Muscle of leg (tissue), 11 donors: Measurements from ENCODE around the gene HOXD12. TPM values are rescaled to one million over a fixed set of nuclear protein-coding genes. Genes with fewer than 3 reads are reported as not detected.

Source experiments
- DNase-seq: peaks from one replicate; pipeline ENCODE4 v3.0.0; 2013
- H3K27ac ChIP-seq: one replicate; pipeline ENCODE4 v1.5.1; 2013; ENCODE audit warnings: mild to moderate bottlenecking, low read length, control low read depth
- H3K27me3 ChIP-seq: one replicate; pipeline ENCODE4 v1.6.1; 2013; ENCODE audit warnings: low read length; ENCODE audit not compliant: control insufficient read depth, insufficient read depth
- H3K36me3 ChIP-seq: one replicate; pipeline ENCODE4 v1.6.1; 2013; ENCODE audit warnings: low read length; ENCODE audit not compliant: control insufficient read depth, insufficient read depth
- H3K4me1 ChIP-seq: one replicate; pipeline ENCODE4 v1.6.1; 2013; ENCODE audit warnings: low read length; ENCODE audit not compliant: control insufficient read depth, insufficient read depth
- H3K4me3 ChIP-seq: one replicate; pipeline ENCODE4 v1.5.1; 2013; ENCODE audit warnings: low read length, control low read depth
- H3K9me3 ChIP-seq: replicated peaks from 2 replicates; pipeline ENCODE4 v1.6.1; 2013; ENCODE audit warnings: low read depth, low read length; ENCODE audit not compliant: control insufficient read depth
- WGBS: methylation state at CpG from one replicate; pipeline ENCODE4 v1.1.5; 2013; ENCODE audit warnings: missing lambda C conversion rate; ENCODE audit not compliant: insufficient coverage; 5-methylcytosine and 5-hydroxymethylcytosine counted together
- polyA plus RNA-seq, 8 donors: library from polyadenylated mRNA; unstranded; fragments of 120-200 nt; gene quantifications; one replicate each; pipeline versions ENCODE4 v1.2.1 to v1.2.3, GENCODE V29; 2013; ENCODE audit warnings: inconsistent platforms in 1 of 8, low replicate concordance in 1 of 8; ENCODE audit not compliant: insufficient read length in 8 of 8, insufficient read depth in 1 of 8
- total RNA-seq: library from RNA; stranded (reverse); fragments of 120-200 nt; gene quantifications from one replicate; pipeline ENCODE4 v1.2.4, GENCODE V29; 2013

HOXD12 gene
- total and polyA plus RNA-seq, 9 donors = 0.15 TPM; not detected in 8

DNA sequence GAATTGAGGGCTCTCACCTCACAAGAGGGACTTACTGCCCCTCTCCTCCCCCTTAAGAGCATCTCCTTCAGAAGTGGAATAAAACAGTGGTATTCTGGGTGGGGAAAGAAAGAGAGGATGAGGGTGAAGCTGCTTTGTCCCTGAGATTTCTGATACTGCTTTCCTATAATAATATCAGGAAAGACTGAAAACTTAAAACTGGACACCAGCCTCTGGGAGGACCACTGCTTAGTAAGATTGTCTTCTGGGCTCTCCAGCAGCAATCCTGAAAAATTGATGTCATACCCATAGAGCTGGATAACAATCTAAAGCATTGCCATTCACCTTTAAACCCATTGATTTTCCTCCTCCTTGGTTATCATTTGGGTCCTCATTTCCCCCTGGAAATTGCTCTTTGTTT is 47.0 kb downstream of the HOXD12 start:
- peaks cover 5% of the 10 kb centered on the region for H3K36me3 ChIP-seq
- no peaks in the 10 kb centered on the region for H3K9me3 ChIP-seq
- no peaks in the 10 kb centered on the region for H3K4me1 ChIP-seq
- H3K27me3 ChIP-seq = peaks cover 73% of the 10 kb centered on the region
- no peak overlapping the region for H3K4me3 ChIP-seq
- H3K27ac ChIP-seq = no peak overlapping the region
- DNase-seq = no peak

DNA sequence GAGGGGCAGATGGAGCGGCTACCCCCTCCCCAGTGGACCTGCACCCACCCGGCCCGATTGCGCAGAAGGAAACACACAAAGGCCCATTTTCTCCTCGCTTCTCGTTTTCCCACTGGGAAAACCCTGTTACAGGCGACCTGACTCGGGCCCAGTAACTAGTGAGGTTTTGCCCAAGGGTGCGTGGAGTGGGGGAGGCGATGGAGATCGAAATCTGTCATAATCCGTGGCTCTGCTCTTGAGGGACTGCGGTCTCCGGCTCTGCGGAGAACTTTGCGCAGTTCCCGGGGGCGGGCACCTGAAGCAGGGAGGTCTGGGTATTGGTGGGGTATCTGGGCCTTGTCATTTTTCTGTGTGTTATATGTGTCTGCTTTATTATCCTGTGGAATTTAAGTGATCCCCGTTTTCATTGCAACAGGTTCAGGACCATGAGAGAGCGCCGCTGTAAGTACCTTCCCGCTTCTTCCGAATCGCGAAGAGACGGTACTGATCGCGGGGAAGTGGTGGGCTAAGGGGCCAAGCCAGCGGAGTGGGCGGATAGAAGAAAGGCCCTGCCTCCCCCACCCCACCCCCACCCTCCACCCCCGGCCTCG is 47.7 kb downstream of the HOXD12 start:
- Histone ChIP-seq H3K27ac (no peak overlapping the region), H3K4me3 (no peak overlapping the region), H3K27me3 (peaks cover 79% of the 10 kb centered on the region), H3K36me3 (peaks cover 5% of the 10 kb centered on the region), H3K9me3 (no peaks in the 10 kb centered on the region), H3K4me1 (no peaks in the 10 kb centered on the region)
- no peak for DNase-seq
- WGBS = 72% methylated on average over 12 of the region's 32 CpGs

DNA sequence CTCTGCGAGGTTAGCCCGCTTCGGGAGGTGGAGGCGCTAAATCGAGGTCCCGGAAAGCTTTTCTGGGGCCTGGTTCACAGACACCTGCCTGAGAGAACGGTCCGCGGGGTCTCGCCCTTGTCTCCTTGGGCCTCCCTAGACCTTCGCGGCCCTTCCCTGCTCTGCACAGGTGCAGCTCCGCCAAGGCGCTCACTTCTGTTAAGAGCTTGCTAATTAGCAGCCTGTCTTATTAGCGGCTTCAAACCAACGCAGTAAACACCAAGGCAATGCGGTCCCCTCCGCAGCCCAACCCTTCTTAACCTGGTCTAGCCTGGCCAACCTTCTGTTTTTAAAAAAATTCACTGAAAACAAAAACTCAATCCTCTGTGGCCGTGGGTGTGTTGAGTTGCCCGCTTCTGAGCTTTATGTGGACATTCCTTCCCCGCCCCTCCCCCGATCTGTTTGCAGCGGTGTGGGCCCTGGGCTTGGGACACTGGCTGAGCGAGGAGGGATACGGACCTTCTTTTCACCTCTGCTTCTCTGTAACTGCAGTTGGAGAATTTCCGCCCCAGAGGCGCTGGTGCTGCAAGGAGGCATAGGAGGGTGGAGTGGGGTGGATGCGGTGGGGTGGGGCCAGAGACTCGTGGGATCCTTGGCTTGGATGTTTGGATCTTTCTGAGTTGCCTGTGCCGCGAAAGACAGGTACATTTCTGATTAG is 48.4 kb downstream of the HOXD12 start:
- no peaks in the 10 kb centered on the region for H3K4me1 ChIP-seq
- no peaks in the 10 kb centered on the region for H3K9me3 ChIP-seq
- no peak overlapping the region for H3K27ac ChIP-seq
- no peak for DNase-seq
- H3K27me3 ChIP-seq = peaks cover 82% of the 10 kb centered on the region
- WGBS = 54% methylated on average over 25 of the region's 31 CpGs
- peaks cover 10% of the 10 kb centered on the region for H3K36me3 ChIP-seq
- H3K4me3 ChIP-seq = no peak overlapping the region

DNA sequence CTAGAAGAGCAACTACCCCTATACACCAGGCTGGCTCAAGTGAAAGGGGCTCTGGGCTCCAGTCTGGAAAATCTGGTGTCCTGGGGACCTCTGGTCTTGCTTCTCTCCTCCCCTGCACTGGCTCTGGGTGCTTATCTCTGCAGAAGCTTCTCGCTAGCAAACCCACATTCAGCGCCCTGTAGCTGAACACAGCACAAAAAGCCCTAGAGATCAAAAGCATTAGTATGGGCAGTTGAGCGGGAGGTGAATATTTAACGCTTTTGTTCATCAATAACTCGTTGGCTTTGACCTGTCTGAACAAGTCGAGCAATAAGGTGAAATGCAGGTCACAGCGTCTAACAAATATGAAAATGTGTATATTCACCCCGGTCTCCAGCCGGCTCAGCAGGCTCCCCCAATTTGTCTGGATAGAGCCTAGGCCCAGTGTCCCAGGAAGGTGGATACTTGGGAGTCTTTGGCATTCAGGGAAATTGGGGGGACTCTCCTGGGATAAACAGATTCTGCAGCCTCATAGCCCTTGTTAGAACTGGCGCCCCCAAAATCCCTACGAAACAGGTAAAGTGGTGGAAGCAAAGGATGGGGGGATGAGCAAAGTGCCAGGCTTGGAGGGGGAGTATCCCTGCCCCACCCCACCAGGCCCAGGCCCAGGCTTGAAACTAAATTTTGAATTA is 49.3 kb downstream of the HOXD12 start:
- Histone ChIP-seq H3K36me3 (peaks cover 18% of the 10 kb centered on the region), H3K27ac (no peak overlapping the region), H3K4me3 (no peak overlapping the region), H3K27me3 (peaks cover 80% of the 10 kb centered on the region), H3K9me3 (no peaks in the 10 kb centered on the region), H3K4me1 (no peaks in the 10 kb centered on the region)
- DNase-seq = no peak
- WGBS = 66% methylated on average over 8 of the region's 11 CpGs

DNA sequence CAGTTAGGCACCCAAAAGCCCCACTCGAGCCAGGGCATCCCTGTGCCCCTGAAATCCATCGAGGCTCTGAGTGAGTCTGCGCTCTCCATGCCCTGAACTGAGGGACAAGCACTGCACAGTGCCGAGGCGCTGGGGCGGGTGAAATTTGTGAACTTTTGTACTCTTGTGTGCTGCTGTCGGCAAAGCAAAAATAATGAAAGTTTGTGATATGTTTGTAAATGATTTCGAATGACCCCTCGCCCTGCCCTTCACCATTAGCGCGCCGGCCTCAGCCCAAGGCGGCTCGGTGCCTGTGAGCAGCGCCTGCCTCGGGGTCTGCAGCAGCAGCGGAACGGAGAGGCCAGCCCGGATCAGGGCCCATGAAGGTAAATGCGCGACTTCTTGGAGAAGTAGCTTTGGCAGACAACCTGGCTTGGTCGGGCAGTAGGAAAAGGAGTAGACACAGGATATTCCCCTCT is 49.9 kb downstream of the HOXD12 start:
- no peaks in the 10 kb centered on the region for H3K4me1 ChIP-seq
- H3K4me3 ChIP-seq = no peak overlapping the region
- no peaks in the 10 kb centered on the region for H3K9me3 ChIP-seq
- peaks cover 19% of the 10 kb centered on the region for H3K36me3 ChIP-seq
- peaks cover 81% of the 10 kb centered on the region for H3K27me3 ChIP-seq
- 68% methylated on average over 19 of the region's 22 CpGs for WGBS
- no peak overlapping the region for H3K27ac ChIP-seq
- no peak for DNase-seq

DNA sequence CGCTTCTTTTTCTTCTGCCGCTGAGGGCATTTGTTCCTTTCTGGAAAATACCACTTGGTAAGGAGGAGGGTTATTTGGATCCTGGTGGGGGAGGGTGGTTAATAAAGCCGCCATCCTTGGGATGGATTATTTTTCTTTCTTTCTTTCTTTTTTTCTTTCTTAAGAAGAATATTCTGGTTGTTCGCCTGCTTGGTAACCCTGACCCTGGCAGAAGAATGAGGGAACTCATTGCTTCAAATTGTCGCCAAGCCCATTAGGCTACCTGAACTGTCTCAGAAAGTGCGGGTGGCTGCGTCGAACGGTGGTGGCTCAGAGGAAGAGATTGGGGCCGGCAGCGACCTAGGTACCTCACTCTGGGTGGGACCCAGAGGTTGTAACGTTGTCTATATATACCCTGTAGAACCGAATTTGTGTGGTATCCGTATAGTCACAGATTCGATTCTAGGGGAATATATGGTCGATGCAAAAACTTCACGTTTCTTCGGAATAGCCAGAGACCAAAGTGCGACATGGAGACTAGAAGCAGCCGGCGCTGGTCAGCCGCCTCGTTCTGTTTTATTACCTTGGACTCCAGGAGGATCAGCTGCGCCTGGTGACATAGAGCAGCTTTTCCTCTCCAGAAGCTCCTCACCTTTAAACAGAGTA is 50.5 kb downstream of the HOXD12 start:
- peaks cover 82% of the 10 kb centered on the region for H3K27me3 ChIP-seq
- no peak overlapping the region for H3K27ac ChIP-seq
- no peaks in the 10 kb centered on the region for H3K9me3 ChIP-seq
- H3K4me1 ChIP-seq = no peaks in the 10 kb centered on the region
- no peak overlapping the region for H3K4me3 ChIP-seq
- no peak for DNase-seq
- 67% methylated on average over 14 of the region's 24 CpGs for WGBS
- peaks cover 20% of the 10 kb centered on the region for H3K36me3 ChIP-seq

DNA sequence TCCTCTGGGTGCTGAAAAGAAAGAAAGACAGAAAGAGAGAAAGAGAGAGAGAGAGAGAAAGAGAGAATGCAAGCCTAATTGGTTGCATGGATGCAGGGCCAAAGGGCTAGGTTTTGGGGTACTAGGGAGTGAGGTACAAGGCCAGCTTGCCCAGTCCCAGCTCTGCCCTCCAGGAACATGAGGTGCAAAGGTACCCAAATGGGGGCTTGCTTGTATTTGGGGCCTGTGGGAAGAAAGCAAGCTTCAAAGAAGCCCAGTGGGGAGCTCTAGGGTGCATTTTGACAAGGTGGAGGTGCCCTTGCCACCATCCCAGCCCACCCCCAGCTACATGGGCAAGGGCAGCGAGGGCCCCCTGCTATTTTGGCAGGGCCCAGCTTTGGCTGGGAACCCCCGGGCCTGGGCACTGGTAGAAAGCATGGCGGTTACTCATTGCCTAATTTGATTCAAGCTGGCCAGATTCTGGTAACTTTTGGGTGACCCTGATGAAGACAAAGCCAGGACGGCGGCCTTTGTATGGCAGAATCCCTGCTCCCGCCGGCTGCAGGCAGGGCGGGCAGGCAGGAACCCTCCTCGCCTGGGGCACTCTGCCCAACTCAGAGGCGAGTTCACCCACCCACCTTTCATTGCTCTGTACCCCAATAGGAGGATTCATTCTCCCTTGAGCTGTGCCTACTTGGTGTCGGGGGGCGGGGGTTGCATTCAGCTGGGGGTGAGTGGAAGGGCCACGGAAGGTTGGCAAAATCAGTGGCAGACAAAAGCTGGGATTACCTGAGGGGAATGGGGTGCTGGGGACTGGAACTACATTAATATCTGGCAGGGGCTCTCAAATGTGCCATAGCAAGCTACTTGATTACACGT is 51.2 kb downstream of the HOXD12 start:
- Histone ChIP-seq H3K4me3 (no peak overlapping the region), H3K9me3 (no peaks in the 10 kb centered on the region), H3K27ac (no peak overlapping the region), H3K36me3 (peaks cover 20% of the 10 kb centered on the region), H3K4me1 (no peaks in the 10 kb centered on the region), H3K27me3 (peaks cover 83% of the 10 kb centered on the region)
- WGBS = 85% methylated on average over 6 of the region's 14 CpGs
- no peak for DNase-seq

DNA sequence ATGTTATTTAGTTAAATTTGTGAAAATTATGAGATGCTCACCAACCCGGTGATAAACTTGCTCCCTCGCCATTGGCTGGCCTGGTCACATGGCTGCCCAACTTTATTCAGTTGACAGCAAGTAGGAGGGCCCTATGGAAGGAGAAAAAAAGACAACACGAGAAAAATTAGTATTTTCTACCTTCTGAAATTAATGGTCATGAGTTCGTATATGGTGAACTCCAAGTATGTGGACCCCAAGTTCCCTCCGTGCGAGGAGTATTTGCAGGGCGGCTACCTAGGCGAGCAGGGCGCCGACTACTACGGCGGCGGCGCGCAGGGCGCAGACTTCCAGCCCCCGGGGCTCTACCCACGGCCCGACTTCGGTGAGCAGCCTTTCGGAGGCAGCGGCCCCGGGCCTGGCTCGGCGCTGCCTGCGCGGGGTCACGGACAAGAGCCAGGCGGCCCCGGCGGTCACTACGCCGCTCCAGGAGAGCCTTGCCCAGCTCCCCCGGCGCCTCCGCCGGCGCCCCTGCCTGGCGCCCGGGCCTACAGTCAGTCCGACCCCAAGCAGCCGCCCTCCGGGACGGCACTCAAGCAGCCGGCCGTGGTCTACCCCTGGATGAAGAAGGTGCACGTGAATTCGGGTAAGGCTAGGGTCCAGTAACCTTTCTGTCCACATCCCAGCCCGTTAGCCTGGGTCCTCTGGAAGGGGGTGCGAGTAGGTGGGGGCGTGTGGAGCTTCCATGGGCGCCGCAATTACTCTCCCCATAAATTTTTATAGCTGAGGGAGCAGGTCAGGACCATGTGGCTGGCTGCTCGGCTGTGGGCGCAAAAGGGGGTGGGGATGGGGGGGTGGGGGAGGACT is 52.1 kb downstream of the HOXD12 start, which contains the start of gene HOXD4:
Gene HOXD4, plus strand, starts transcription at position 109 of the 846 bp plus-strand sequence. Its CDS starts 84 bp downstream, at position 193.
- peaks cover 85% of the 10 kb centered on the region for H3K27me3 ChIP-seq

More for the DNA sequence above, 52.1 kb downstream of the HOXD12 start, which contains the start of gene HOXD4:
- H3K4me1 ChIP-seq = peaks cover 4% of the 10 kb centered on the region
- H3K36me3 ChIP-seq = peaks cover 20% of the 10 kb centered on the region
- no peak for DNase-seq
- H3K4me3 ChIP-seq = no peak within 1 kb of the TSS
- H3K27ac ChIP-seq = no peak within 1 kb of the TSS
- no peaks in the 10 kb centered on the region for H3K9me3 ChIP-seq
- 47% methylated on average over 45 of the region's 55 CpGs for WGBS
